T-helper 22 cell (primary cell): ENCODE measurements around the gene AKAP13.
"Not testable (repeated sequence)": the region's sequence is repeated elsewhere in the genome, so short reads cannot be mapped to it uniquely, and the experiment has no call there.

Experiments
- DNase-seq: peaks from one replicate; pipeline ENCODE4 v3.0.0-alpha.2; 2020; ENCODE audit warnings: low read depth

Gene AKAP13

DNA sequence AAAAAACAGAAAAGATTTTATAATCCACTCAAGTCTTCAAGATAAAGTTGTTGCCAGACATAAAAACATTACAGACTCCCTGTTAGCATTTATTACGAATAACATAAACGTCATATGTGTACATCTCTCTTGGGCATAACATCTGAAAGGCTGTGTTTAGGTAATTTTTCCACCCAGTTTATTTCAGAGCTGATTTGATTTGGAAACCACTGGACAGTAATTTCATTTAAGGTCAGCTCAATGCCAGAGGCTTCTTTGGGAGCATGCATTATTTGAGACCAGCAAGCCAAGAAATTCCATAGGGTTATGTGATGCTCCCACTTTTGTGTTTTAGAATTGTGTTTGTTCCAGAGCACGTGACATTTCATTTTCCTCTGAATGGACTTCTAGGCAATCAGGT, 196.0 kb downstream of the AKAP13 start:
- DNase-seq, result no peak

DNA sequence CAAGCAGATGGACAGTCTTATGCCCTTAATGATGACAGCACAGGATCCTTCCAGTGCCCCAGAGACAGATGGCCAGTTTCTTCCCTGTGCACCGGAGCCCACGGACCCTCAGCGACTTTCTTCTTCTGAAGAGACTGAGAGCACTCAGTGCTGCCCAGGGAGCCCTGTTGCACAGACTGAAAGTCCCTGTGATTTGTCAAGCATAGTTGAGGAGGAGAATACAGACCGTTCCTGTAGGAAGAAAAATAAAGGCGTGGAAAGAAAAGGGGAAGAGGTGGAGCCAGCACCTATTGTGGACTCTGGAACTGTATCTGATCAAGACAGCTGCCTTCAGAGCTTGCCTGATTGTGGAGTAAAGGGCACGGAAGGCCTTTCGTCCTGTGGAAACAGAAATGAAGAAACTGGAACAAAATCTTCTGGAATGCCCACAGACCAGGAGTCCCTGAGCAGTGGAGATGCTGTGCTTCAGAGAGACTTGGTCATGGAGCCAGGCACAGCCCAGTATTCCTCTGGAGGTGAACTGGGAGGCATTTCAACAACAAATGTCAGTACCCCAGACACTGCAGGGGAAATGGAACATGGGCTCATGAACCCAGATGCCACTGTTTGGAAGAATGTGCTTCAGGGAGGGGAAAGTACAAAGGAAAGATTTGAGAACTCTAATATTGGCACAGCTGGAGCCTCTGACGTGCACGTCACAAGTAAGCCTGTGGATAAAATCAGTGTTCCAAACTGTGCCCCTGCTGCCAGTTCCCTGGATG, 198.7 kb downstream of the AKAP13 start:
- no peak for DNase-seq

DNA sequence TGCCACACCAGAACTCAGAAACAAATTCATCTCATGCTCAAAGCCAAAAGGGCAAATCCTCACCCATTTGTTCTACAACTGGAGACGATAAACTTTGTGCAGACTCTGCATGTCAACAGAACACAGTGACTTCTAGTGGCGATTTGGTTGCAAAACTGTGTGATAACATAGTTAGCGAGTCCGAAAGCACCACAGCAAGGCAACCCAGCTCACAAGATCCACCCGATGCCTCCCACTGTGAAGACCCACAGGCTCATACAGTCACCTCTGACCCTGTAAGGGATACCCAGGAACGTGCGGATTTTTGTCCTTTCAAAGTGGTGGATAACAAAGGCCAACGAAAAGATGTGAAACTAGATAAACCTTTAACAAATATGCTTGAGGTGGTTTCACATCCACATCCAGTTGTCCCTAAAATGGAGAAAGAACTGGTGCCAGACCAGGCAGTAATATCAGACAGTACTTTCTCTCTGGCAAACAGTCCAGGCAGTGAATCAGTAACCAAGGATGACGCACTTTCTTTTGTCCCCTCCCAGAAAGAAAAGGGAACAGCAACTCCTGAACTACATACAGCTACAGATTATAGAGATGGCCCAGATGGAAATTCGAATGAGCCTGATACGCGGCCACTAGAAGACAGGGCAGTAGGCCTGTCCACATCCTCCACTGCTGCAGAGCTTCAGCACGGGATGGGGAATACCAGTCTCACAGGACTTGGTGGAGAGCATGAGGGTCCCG, 199.7 kb downstream of the AKAP13 start:
- DNase-seq, result no peak

DNA sequence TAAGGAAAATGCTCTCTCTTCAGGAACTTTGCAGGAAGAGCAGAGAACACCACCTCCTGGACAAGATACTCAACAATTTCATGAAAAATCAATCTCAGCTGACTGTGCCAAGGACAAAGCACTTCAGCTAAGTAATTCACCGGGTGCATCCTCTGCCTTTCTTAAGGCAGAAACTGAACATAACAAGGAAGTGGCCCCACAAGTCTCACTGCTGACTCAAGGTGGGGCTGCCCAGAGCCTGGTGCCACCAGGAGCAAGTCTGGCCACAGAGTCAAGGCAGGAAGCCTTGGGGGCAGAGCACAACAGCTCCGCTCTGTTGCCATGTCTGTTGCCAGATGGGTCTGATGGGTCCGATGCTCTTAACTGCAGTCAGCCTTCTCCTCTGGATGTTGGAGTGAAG, 200.5 kb downstream of the AKAP13 start:
- peak; percentile 64 for DNase-seq

DNA sequence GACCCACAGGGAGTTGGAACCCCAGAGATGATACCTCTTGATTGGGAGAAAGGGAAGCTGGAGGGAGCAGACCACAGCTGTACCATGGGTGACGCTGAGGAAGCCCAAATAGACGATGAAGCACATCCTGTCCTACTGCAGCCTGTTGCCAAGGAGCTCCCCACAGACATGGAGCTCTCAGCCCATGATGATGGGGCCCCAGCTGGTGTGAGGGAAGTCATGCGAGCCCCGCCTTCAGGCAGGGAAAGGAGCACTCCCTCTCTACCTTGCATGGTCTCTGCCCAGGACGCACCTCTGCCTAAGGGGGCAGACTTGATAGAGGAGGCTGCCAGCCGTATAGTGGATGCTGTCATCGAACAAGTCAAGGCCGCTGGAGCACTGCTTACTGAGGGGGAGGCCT, 201.1 kb downstream of the AKAP13 start:
- DNase-seq, result peak; percentile 65

DNA sequence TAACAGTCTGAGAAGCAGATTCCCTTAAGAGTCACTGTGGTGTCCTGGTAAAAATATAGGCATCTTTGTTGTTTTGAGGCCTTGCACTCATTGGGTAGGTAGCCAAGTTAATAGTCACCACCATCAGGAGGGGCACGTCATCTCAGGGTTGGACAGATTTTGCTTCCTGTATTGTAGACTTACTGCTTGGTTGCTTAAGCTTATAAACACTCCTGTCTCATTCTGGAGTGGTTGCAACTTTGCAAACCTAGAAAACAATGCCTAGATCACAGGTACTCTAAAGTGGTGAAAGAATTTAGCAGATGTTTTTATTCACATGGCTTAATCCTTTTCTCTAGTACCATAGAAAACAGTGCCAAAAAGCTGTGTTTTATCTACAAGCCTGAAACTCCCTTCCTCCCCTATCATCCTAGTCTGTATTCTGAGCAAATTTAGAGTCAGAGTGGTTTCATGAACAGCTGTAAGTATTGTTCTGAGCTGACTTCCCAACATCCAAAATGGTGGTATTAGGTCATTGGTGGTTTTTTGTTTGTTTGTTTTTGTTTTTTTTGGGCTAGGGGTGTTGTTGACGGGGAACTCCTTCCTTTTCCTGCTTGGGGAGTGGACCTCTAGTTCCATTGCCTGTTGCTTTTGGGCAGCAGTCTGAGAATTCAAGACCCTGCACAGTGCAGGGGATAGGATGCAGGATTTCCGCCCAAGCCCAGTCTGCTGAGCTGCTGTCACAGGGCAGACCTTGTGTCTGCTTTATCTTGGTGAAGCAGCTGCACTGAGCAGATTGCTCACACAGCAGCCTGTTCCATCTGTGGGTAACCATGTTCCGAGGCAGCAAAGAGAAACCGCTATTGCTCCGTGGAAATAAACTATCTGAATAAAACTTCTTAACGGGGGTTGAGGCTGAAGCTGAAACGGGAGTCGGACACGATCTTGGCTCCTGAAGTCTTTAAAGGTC, 202.0 kb downstream of the AKAP13 start:
- peak; percentile 65 for DNase-seq

DNA sequence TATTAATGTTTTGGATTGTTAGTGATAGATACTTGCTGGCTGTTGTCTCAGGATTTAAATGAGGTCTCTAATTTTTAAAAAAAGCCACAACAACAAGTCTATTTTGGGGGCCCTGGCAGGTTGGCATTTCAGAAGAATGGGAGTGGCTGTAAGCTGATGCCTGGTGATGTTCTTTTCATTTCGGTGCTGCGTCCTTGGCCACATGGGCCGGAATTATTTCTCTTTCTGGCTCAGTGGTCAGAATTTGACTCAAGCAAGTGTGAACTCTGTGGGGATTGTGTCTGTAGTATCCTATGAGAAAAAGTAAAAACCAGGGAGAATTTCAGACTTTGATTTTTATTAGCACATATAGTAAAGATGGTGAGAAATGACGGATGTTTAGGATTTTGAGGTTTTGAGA, 203.0 kb downstream of the AKAP13 start:
- no peak for DNase-seq

DNA sequence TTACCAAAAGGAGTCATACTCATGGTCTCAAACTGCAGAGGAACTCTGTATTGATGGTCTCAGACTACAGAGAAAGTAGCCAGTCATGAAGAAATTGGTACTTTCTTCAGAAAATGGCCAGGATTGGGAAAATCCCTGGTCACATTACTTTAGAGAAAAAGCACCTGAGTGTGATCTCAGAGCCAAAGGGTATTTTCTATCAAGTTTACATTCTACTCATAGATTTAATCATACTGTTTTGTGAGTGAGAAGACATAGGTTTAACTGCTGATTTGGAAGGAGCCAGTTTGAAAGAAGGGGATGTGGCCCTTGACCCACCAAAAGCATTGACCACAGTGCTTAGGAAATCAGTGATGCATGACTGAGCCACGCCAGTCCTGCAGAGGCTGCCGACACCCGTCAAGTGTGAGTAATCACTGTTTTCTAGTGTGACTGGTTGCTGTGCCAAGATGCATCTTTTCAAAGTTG, 203.6 kb downstream of the AKAP13 start:
- DNase-seq, result peak; percentile 42

DNA sequence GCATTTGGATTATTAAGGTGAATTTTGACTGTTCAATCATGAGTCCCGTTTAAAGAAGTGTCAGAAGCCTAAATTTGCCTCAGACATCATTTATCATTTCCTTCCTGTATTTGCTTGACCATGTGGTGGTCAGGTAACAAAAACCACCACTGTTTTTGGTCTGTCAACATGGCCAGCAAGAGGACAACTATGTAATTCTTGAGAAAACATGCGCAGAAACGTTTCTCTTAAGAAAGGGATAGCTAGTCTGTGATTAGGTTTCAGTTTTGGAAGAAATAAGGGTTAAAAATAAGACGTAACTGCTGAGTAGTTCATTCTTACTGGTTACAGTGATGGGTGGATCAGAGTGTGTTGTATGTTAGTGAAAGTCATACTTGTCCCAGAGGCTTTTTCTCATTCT, 204.5 kb downstream of the AKAP13 start:
- no peak for DNase-seq

DNA sequence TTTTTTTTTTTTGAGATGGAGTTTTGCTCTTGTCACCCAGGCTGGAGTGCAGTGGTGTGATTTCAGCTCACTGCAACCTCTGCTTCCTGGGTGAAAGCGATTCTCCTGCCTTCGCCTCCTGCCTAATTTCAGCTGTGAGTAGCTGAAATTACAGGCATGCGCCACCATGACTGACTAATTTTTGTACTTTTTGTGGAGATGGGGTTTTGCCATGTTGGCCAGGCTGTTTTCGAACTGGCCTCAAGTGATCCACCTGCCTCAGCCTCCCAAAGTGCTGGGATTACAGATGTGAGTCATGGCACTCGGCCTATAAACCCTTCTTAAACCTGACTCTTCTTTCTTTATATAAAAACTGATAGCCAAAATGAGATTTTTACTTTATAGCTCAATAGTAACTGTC, 205.8 kb downstream of the AKAP13 start:
- DNase-seq, result not testable (repeated sequence)

DNA sequence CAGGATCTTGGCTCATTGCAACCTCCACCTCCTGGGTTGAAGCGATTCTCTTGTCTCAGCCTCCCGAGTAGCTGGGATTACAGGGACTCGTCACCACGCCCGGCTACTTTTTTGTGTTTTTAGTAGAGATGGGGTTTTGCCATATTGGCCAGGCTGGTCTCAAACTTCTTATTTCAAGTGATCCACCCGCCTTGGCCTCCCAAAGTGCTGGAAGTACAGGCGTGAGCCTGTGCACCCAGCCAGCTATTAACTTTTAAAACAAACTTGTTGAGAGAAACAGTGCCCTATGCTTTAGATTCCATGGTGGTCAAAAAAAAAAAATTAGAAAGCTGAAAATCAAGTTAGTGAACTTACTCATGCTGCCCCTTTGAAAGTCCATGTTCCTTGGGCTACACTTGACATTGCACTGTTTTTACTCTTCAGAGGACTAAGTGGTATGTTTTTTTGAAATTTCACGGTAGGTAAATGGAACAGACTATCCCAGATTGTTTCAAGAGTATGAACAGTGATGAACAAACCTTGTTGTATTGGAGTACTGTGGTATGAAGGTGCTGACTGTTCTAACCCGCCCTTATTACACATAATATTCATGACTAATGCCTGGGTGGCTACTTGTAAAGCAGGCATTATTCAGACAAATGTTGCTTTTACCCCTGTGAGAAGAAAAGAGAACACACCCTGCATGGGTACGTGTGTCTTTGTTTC, 207.5 kb downstream of the AKAP13 start:
- DNase-seq, result no peak

DNA sequence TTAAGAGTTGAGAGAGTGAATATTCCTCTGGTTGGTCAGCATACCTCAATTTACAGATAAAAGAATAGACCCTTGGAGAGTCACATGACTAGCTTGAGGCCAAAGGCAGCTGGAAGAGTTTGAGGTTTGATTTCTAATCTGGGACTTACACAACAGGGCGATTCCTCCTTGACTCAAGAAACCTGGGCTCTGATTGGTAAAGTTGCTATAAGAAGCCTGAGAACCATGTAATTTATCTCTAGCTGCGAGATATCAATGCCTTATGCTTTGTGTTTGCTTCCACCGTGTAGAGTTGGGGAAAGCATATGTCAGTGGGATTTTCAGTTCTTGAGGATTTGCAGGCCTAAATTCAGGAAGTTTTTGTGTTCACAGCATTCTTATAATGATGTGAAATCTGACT, 208.3 kb downstream of the AKAP13 start:
- no peak for DNase-seq

DNA sequence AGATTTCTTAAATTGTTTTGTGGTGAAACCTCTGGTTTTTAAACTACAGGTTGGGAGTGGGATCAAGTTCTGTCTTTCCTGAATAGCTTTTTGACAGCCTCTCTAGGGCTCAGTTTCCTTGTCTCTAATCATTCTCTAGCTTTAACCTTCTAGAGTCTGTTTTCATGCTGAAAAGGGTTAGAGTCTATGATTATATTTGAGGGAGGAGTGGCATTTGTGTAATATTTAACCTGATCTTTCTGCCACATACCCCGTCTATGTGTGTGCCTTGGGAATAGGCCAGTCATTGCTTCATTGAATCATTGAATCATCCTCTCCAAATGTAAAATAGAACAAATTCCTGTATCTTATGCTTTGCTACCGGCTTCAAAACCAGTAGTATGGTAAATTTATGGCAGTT, 209.4 kb downstream of the AKAP13 start:
- DNase-seq, result no peak

DNA sequence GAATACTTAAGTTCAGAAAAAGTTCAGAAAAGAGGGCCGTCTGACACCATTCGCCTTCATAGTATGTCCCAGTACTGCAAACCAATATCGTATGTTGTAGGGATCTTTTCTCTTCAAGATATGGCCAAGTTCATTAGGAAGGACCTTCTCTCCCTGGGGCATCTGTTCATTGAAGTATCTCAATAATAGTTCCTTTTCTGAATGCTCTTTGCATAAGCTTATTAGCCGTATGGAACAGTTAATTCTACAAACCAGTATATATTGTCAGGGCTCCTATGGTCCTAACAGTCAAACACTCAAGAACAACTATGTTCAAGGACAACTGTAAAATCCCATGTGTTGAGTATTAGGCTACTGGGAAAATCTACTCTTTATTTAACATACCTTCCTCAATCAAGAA, 211.2 kb downstream of the AKAP13 start:
- no peak for DNase-seq

DNA sequence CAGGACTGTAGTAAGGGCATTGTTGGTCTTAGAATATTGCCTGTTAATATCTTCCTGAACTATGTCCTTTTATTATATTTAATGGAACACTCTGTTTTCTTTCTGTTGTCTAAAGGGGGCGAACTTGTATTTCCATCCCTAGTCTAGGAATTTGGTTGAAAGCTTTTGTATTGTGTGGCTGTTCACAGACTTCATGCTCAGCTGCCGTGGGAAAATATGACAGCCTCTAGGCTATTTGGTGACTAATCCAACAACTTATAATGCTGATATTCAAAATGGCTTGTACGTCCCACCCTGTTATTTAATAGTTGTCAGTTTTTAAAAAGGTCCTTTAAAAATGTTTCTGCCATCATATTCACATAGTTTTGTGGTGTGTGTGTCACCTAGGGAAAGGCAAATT, 211.7 kb downstream of the AKAP13 start:
- no peak for DNase-seq

DNA sequence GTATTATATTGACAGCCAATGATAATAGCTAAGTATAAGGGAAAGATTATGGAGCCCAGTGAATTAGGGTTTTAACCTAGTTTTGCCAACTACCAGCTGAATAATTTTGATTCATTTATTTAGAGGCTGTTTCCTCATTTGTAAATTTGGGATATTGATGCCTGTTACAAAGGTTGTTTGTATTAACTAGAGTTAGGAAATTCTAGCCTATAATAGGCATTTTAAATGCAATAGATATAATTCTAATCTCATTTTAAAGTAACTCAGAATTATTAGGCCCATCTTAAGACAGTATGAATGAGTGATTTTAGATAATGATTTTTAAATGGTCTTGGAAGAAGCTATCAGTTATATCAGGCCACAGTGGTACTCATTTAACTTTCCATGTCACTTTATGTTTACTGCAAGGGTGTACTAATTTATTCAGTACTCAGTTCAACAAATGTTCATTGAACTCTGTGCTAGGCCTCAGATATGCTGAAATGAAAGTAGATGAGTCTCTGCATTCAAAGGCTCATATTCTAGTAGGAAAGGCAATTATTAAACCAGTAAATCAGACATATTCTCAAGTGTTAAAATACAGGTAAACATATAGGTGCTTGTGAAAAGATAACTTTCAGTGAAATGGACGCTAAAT, 213.5 kb downstream of the AKAP13 start:
- DNase-seq, result no peak

DNA sequence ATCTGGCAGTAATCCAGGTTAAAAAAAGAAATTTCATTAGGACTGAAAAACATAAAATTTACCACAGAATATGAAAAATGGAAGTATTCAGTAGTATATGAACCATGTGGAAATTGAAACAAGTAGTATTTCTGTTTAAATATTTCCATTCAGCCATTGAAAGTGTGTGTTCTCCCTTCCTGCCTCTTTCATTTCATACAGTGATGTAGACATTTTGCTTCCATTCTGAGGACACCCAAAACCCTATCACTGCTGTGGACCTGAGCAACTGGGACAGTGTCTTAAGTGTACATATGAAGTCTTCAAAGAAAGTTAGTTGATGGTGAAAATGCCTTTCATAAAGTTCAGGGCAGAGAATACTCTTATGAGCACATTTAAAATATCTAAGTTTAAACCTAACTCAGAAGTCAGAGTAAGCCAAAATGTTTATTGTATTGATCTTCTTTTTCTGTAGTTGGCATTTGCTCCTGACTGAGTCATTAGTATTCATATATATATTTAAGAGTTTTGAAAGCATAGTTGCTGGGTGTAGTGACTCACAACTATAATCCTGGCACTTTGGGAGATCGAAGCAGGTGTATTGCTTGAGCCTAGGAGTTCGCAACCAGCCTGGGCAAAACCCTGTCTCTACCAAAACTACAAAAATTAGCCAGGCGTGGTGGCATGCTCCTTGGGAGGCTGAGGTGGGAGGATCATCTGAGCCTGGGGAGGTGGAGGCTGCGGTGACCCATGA, 215.6 kb downstream of the AKAP13 start:
- DNase-seq, result no peak

DNA sequence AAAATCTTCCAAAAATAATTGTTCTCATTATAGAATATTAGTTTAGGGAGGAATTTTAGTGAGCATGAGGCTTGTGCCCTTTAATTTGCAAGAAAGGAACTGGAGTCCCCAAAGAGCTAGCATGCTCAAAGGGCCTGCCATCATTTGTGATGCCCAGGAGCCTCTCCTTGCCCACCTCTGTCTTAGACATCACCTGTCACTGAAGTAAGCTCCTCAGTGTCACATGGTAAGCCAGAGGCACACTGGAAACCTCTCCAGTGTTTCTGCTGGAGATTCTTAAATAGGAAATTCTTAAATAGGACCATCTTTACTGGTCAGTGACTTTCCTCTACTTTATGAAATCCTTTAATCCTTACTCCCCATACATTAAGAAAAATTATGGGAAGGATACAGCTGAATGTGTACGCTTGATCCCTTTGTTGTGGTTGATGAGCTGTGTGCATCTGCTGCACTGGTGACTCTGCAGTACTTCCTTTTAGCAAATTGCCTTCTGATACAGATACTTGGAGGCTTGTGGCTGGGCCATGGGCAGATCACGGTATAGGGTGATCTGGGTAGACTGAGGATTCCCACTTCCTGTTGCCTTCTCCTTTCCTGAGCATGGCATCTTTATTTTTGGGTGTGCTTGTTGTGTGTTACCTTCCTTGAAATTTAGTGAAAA, 216.9 kb downstream of the AKAP13 start:
- DNase-seq, result peak; percentile 32

DNA sequence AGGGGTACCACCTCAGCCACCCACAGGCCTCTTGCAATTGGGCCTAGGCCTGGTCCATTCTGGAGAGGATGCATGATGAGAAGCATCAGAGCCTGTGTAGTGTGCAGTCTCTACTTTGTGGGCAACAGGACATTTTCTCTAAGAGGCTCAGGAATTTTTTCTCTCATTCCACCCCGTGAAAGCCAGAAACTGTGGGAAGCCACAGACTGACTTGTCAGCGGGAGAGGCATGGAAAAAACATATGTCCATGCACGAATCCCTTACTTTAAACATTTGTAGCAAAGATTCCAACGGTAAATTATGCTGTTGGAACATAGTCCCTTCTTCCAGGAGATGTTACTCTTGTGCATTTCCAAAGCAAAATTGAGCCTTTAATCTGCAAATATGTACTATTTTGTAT, 217.8 kb downstream of the AKAP13 start:
- DNase-seq, result no peak
